ENCODE measurements around the gene ANO4. TPM values are rescaled to one million over a fixed set of nuclear protein-coding genes. Genes with fewer than 3 reads are reported as not detected.

ANO4 gene
- total RNA-seq, 1 donor from 2014 or later: not detected

DNA sequence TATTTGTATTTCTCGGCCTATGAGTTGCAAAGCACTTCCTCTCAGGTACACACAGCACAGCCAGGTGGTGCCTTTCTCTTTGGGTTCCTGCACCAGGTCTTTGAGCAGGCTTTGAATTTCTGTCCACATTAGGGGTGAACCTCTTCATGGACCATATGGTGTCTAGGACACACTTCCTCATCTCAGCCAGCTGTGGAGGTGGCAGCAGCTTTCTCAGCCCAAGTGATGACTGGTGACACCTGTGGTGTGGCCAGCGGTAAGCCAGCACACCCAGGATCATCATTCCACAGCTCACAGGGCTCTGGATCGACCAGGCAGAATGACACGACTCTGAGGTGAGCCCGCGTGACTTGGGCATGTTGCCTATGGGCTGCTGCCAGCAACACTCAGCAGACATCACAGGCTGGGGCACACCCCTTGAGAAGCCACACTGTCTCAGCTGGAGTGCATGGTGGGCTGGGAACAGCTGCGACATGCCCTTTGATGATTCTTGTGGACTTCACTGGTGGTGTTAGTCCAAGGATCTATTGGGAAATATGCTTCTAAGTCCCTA lies 378.7 kb downstream of the ANO4 start:
- intact Hi-C loops (cut with micrococcal nuclease): no loop called here

- intact Hi-C loops (cut with micrococcal nuclease): no loop called here
Measured at GRCh38 chr12:101174541-101174940, 380.0 kb downstream of the ANO4 start.

Other genes with a start within 250 kb of the ANO4 start
- 3.9 and 5.0 TPM in 2 replicates for gene GAS2L3, start 221.1 kb upstream of the ANO4 start, total RNA-seq